Measurements from ENCODE around the gene SMG1.

The SMG1 gene

GRCh38 chr16:18799500-18799899 is 126.7 kb downstream of the SMG1 start:
- Histone ChIP-seq H3K36me3 (ENCODE audit: low read length) (peaks cover 34% of the 10 kb centered on the region), H3K4me2 (ENCODE audit: low read depth, low read length, poor library complexity, severe bottlenecking) (peak overlapping the region; percentile 87), H3K9me3 (ENCODE audit: insufficient read depth, low read length) (no peaks in the 10 kb centered on the region), H3K4me3 (ENCODE audit: insufficient read depth, low read length, poor library complexity, severe bottlenecking) (peak overlapping the region; percentile 77), H4K20me1 (ENCODE audit: low read depth, low read length) (no peaks in the 10 kb centered on the region; the same call in 1 of the 2 replicates), H3K9me2 (replicated peaks; ENCODE audit: insufficient read depth, low read length) (no peaks in the 10 kb centered on the region), H3F3A (ENCODE audit: insufficient read depth) (peaks cover 52% of the 10 kb centered on the region), H3K79me2 (ENCODE audit: insufficient read depth, low read length) (peaks cover 52% of the 10 kb centered on the region), H3K27me3 (ENCODE audit: low read length) (no peaks in the 10 kb centered on the region), H2AFZ (ENCODE audit: low read depth, low read length, severe bottlenecking) (no peak overlapping the region), H3K9ac (ENCODE audit: low read length) (peak overlapping the region; percentile 85), H3K27ac (ENCODE audit: low read depth, low read length) (peak overlapping the region; percentile 84; the same call in 1 of the 2 replicates)
- TF ChIP-seq CTCF (IDR thresholded peaks at IDR 0.05; ENCODE audit: insufficient read depth, low read length, poor library complexity, severe bottlenecking) = no peak
- no peak for TF ChIP-seq EZH2phosphoT487 (conservative IDR thresholded peaks at IDR 0.05; ENCODE audit: low read length)

- no peak overlapping the region for H3K27ac ChIP-seq (ENCODE audit: low read depth, low read length)
Observed at GRCh38 chr16:18797746-18798145, 128.5 kb downstream of the SMG1 start.

GRCh38 chr16:18796377-18796776 is 129.8 kb downstream of the SMG1 start:
- no peak for TF ChIP-seq CTCF (IDR thresholded peaks at IDR 0.05; ENCODE audit: insufficient read depth, low read length, poor library complexity, severe bottlenecking)
- TF ChIP-seq EZH2phosphoT487 (conservative IDR thresholded peaks at IDR 0.05; ENCODE audit: low read length) = no peak
- H3K36me3 ChIP-seq (ENCODE audit: low read length) = peaks cover 46% of the 10 kb centered on the region

More at GRCh38 chr16:18797746-18798145, 128.5 kb downstream of the SMG1 start:
- Histone ChIP-seq H3K27me3 (ENCODE audit: low read length) (no peaks in the 10 kb centered on the region), H3K9me2 (replicated peaks; ENCODE audit: insufficient read depth, low read length) (no peaks in the 10 kb centered on the region), H4K20me1 (ENCODE audit: low read depth, low read length) (no peaks in the 10 kb centered on the region; the same call in 1 of the 2 replicates), H3K4me2 (ENCODE audit: low read depth, low read length, poor library complexity, severe bottlenecking) (no peak overlapping the region), H2AFZ (ENCODE audit: low read depth, low read length, severe bottlenecking) (no peak overlapping the region), H3K79me2 (ENCODE audit: insufficient read depth, low read length) (peaks cover 52% of the 10 kb centered on the region), H3F3A (ENCODE audit: insufficient read depth) (peaks cover 45% of the 10 kb centered on the region), H3K9me3 (ENCODE audit: insufficient read depth, low read length) (no peaks in the 10 kb centered on the region), H3K4me3 (ENCODE audit: insufficient read depth, low read length, poor library complexity, severe bottlenecking) (no peak overlapping the region), H3K9ac (ENCODE audit: low read length) (no peak overlapping the region), H3K36me3 (ENCODE audit: low read length) (peaks cover 43% of the 10 kb centered on the region)
- TF ChIP-seq CTCF (IDR thresholded peaks at IDR 0.05; ENCODE audit: insufficient read depth, low read length, poor library complexity, severe bottlenecking) (no peak), EZH2phosphoT487 (conservative IDR thresholded peaks at IDR 0.05; ENCODE audit: low read length) (no peak)

More at GRCh38 chr16:18796377-18796776, 129.8 kb downstream of the SMG1 start:
- no peak overlapping the region for H3K4me3 ChIP-seq (ENCODE audit: insufficient read depth, low read length, poor library complexity, severe bottlenecking)
- H3K27me3 ChIP-seq (ENCODE audit: low read length) = no peaks in the 10 kb centered on the region
- no peaks in the 10 kb centered on the region for H3K9me2 ChIP-seq (replicated peaks; ENCODE audit: insufficient read depth, low read length)
- peaks cover 52% of the 10 kb centered on the region for H3K79me2 ChIP-seq (ENCODE audit: insufficient read depth, low read length)
- H3K4me2 ChIP-seq (ENCODE audit: low read depth, low read length, poor library complexity, severe bottlenecking) = no peak overlapping the region
- no peaks in the 10 kb centered on the region; the same call in 1 of the 2 replicates for H4K20me1 ChIP-seq (ENCODE audit: low read depth, low read length)
- H2AFZ ChIP-seq (ENCODE audit: low read depth, low read length, severe bottlenecking) = no peak overlapping the region
- no peak overlapping the region for H3K9ac ChIP-seq (ENCODE audit: low read length)
- peaks cover 56% of the 10 kb centered on the region for H3F3A ChIP-seq (ENCODE audit: insufficient read depth)
- H3K27ac ChIP-seq (ENCODE audit: low read depth, low read length) = no peak overlapping the region
- no peaks in the 10 kb centered on the region for H3K9me3 ChIP-seq (ENCODE audit: insufficient read depth, low read length)

Data from SU-DHL-6 (cell line).